Measurements from ENCODE around the gene SULT4A1. TPM values are rescaled to one million over a fixed set of nuclear protein-coding genes. Genes with fewer than 3 reads are reported as not detected.

SULT4A1 gene
- polyA plus RNA-seq, 2 of the 4 experiments (the other 2 are of a cell fraction) = not detected

GRCh38 chr22:43859176-43859575 lies 3.1 kb downstream of the SULT4A1 start:
- FAIRE-seq = no peak
- no peak overlapping the region for H3K27ac ChIP-seq
- POLR2A ChIA-PET = no interaction called here
- no peak for DNase-seq (ENCODE audit: low read depth in 1 of 2, low spot score in 1 of 2)
- no peaks in the 10 kb centered on the region for H3K4me1 ChIP-seq
- no peak overlapping the region for H3K4me2 ChIP-seq
- 54% methylated on average over 5 of the region's 7 CpGs for WGBS (ENCODE audit: missing lambda C conversion rate)
- no peak for TF ChIP-seq RFX5 (IDR thresholded peaks at IDR 0.05)
- TF ChIP-seq MAZ (IDR thresholded peaks at IDR 0.05; ENCODE audit: borderline replicate concordance, low read depth, low read length) = no peak
- TF ChIP-seq NR3C1 (IDR thresholded peaks at IDR 0.05) = no peak
- TF ChIP-seq RAD21 (conservative IDR thresholded peaks at IDR 0.05 in 1 of 2, IDR thresholded peaks at IDR 0.05 in 1 of 2) = no peak
- H3K9me3 ChIP-seq = no peaks in the 10 kb centered on the region
- CTCF ChIA-PET = interaction anchor here (0.7 to 1.0 kb wide), 2 partner anchors 24 to 25 kb away, joined by 3 read pairs; no protein-coding TSS in a partner anchor
- ATAC-seq = no peak
- no peak overlapping the region for H3K4me3 ChIP-seq

- ChIA-PET POLR2A (no interaction called here), CTCF (interaction anchor here (0.7 kb wide), 1 partner anchor 25 kb away, joined by 3 read pairs; no protein-coding TSS in a partner anchor)
- no peak overlapping the region for H3K4me3 ChIP-seq
- no peaks in the 10 kb centered on the region for H3K9me3 ChIP-seq
- DNase-seq (ENCODE audit: low read depth in 1 of 2, low spot score in 1 of 2) (no peak), FAIRE-seq (no peak), ATAC-seq (no peak)
- no peak for TF ChIP-seq ZNF302 (CRISPR knock-in tag; IDR thresholded peaks at IDR 0.05)
- no peak for TF ChIP-seq JUN (IDR thresholded peaks at IDR 0.05)
- TF ChIP-seq EP300 (IDR thresholded peaks at IDR 0.05) = no peak
- no peak for TF ChIP-seq SREBF2 (IDR thresholded peaks at IDR 0.05)
- H3K4me1 ChIP-seq = no peaks in the 10 kb centered on the region
- no peak overlapping the region for H3K27ac ChIP-seq
- 21% methylated on average over 11 of the region's 11 CpGs for WGBS (ENCODE audit: missing lambda C conversion rate)
- no peak overlapping the region for H3K4me2 ChIP-seq
Observed at GRCh38 chr22:43858156-43858895, 4.0 kb downstream of the SULT4A1 start.

GRCh38 chr22:43857367-43857766 lies 4.9 kb downstream of the SULT4A1 start:
- Histone ChIP-seq H3K4me3 (no peak overlapping the region), H3K4me2 (no peak overlapping the region), H3K4me1 (no peaks in the 10 kb centered on the region), H3K27ac (no peak overlapping the region), H3K9me3 (no peaks in the 10 kb centered on the region)
- ChIA-PET CTCF (no interaction called here), POLR2A (no interaction called here)
- no peak for ATAC-seq
- no peak for FAIRE-seq
- TF ChIP-seq PHF8 (IDR thresholded peaks at IDR 0.05; ENCODE audit: borderline replicate concordance, low read depth) = no peak
- no peak for TF ChIP-seq CEBPB (IDR thresholded peaks at IDR 0.05)
- no peak for DNase-seq (ENCODE audit: low read depth in 1 of 2, low spot score in 1 of 2)

GRCh38 chr22:43855431-43855830 lies 6.9 kb downstream of the SULT4A1 start:
- FAIRE-seq (no peak), DNase-seq (ENCODE audit: low read depth in 1 of 2, low spot score in 1 of 2) (no peak), ATAC-seq (no peak)
- Histone ChIP-seq H3K4me1 (no peaks in the 10 kb centered on the region), H3K4me2 (no peak overlapping the region), H3K4me3 (no peak overlapping the region), H3K9me3 (no peaks in the 10 kb centered on the region), H3K27ac (no peak overlapping the region)
- CTCF ChIA-PET = no interaction called here
- WGBS (ENCODE audit: missing lambda C conversion rate) = 68% methylated on average over 3 of the region's 4 CpGs
- TF ChIP-seq MAX (IDR thresholded peaks at IDR 0.05) (no peak), CHD2 (IDR thresholded peaks at IDR 0.05; ENCODE audit: low read length, partially characterized antibody) (no peak), BCL3 (IDR thresholded peaks at IDR 0.05) (no peak), CTCF (IDR thresholded peaks at IDR 0.05) (no peak), RCOR1 (IDR thresholded peaks at IDR 0.05; ENCODE audit: low read depth, low read length) (no peak), KDM5A (IDR thresholded peaks at IDR 0.05) (no peak), E2F6 (IDR thresholded peaks at IDR 0.05; ENCODE audit: borderline replicate concordance, low read depth) (no peak), ATOH8 (CRISPR knock-in tag; IDR thresholded peaks at IDR 0.05; ENCODE audit: low read depth) (no peak), EHMT2 (IDR thresholded peaks at IDR 0.05; ENCODE audit: low read depth) (no peak), CBX8 (IDR thresholded peaks at IDR 0.05) (no peak), POLR2A (IDR thresholded peaks at IDR 0.05; ENCODE audit: low read length) (no peak), ESRRA (IDR thresholded peaks at IDR 0.05; ENCODE audit: borderline replicate concordance, low read length) (no peak), CEBPB (IDR thresholded peaks at IDR 0.05) (no peak), KDM1A (IDR thresholded peaks at IDR 0.05; ENCODE audit: low read depth) (no peak)
- POLR2A ChIA-PET = no interaction called here

All from A549 (cell line).